DMS114 treated with DMSO at 0.1 percent for 48 hours (cell line): ENCODE measurements around the gene CPLX1.
"Not testable (repeated sequence)": the region's sequence is repeated elsewhere in the genome, so short reads cannot be mapped to it uniquely, and the experiment has no call there.

Source experiments
- DNase-seq: peaks from one replicate; lab custom pipeline; 2025; ENCODE audit not compliant: unreplicated experiment; lab: John Stamatoyannopoulos, UW

Gene CPLX1

GRCh38 chr4:739569-739968 lies 86.4 kb downstream of the CPLX1 start:
- DNase-seq = no peak

GRCh38 chr4:738781-739280 lies 87.1 kb downstream of the CPLX1 start:
- no peak for DNase-seq

DNA sequence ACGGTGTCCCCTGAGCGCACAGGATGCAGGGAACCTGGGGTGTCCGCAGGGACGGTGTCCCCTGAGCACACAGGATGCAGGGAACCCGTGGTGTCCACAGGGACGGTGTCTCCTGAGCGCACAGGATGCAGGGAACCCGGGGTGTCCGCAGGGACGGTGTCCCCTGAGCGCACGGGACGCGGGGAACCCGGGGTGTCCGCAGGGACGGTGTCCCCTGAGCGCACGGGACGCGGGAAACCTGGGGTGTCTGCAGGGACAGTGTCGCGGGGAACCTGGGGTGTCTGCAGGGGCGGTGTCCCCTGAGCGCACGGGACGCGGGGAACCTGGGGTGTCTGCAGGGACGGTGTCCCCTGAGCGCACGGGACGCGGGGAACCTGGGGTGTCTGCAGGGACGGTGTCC lies 89.4 kb downstream of the CPLX1 start:
- DNase-seq = not testable (repeated sequence)

- DNase-seq = no peak
Measured at GRCh38 chr4:735583-735982, 90.3 kb downstream of the CPLX1 start.
